OCI-LY7 (cell line): ENCODE results near the gene NUP160. TPM values are rescaled to one million over a fixed set of nuclear protein-coding genes. Genes with fewer than 3 reads are reported as not detected.

ENCODE experiments used
- BruUV-seq: library from RNA; stranded (reverse); fragments of 400-500 nt; replicated peaks from 2 replicates; lab custom pipeline; 2021; lab: Mats Ljungman, UMichigan
- CTCF ChIA-PET: fragments of 300-600 bp; sonication (Branson Sonifier 250); formaldehyde crosslinking; loops from one replicate; lab custom pipeline; 2022; ENCODE audit warnings: antibody characterized with exemption; ENCODE audit not compliant: unreplicated experiment; lab: Charles Lee
- POLR2A ChIA-PET: fragments of 300-600 bp; sonication (Branson Sonifier 250); formaldehyde crosslinking; loops from one replicate; lab custom pipeline; 2022; ENCODE audit warnings: antibody characterized with exemption; lab: Charles Lee
- DNase-seq: peaks from one replicate; pipeline ENCODE4 v3.0.0-alpha.2; 2015; ENCODE audit warnings: low spot score
- H2AFZ ChIP-seq: fragments of 200-600 bp; sonication (generic), shearing (Covaris generic); 2 replicates; pipeline ENCODE4 v1.6.1; 2014; ENCODE audit warnings: mild to moderate bottlenecking, antibody characterized with exemption, low read length, moderate library complexity
- H3K27ac ChIP-seq: fragments of 200-600 bp; sonication (generic); 2 replicates; pipeline ENCODE4 v1.5.1; 2014; ENCODE audit warnings: mixed run types, low read depth, mild to moderate bottlenecking, moderate library complexity, low read length, inconsistent platforms; ENCODE audit not compliant: poor library complexity, severe bottlenecking
- H3K36me3 ChIP-seq: fragments of 200-600 bp; sonication (generic); 2 replicates; pipeline ENCODE4 v1.6.1; 2014; ENCODE audit warnings: mild to moderate bottlenecking, antibody characterized with exemption, low read length, moderate library complexity, mixed read lengths; ENCODE audit not compliant: insufficient read depth
- H3K4me1 ChIP-seq: fragments of 200-600 bp; sonication (generic); 2 replicates; pipeline ENCODE4 v1.5.1; 2014; ENCODE audit warnings: mild to moderate bottlenecking, low read length; ENCODE audit not compliant: insufficient read depth, poor library complexity, severe bottlenecking
- H3K4me2 ChIP-seq: fragments of 200-600 bp; sonication (generic); 2 replicates; pipeline ENCODE4 v1.6.1; 2014; ENCODE audit warnings: mild to moderate bottlenecking, low read length
- H3K4me3 ChIP-seq: fragments of 200-600 bp; sonication (generic); 2 replicates; pipeline ENCODE4 v1.5.1; 2014; ENCODE audit warnings: mild to moderate bottlenecking, low read depth, low read length; ENCODE audit not compliant: poor library complexity, severe bottlenecking
- H3K79me2 ChIP-seq: fragments of 200-600 bp; sonication (generic); 2 replicates; pipeline ENCODE4 v1.6.1; 2016; ENCODE audit warnings: low read depth, mild to moderate bottlenecking, low read length, moderate library complexity, mixed read lengths; ENCODE audit not compliant: insufficient read depth
- H3K9me2 ChIP-seq: fragments of 200-600 bp; sonication (generic); 2 replicates; pipeline ENCODE4 v1.6.1; 2016; ENCODE audit warnings: mild to moderate bottlenecking, low read length, mixed read lengths; ENCODE audit not compliant: insufficient read depth
- H3K9me3 ChIP-seq: fragments of 200-600 bp; sonication (generic); 2 replicates; pipeline ENCODE4 v1.6.1; 2014; ENCODE audit warnings: mild to moderate bottlenecking, mixed run types, low read length, mixed read lengths
- H4K20me1 ChIP-seq: fragments of 200-600 bp; sonication (generic); 2 replicates; pipeline ENCODE4 v1.6.1; 2014; ENCODE audit warnings: mild to moderate bottlenecking, antibody characterized with exemption, low read length, moderate library complexity, mixed read lengths; ENCODE audit not compliant: insufficient read depth
- EZH2phosphoT487 ChIP-seq: fragments of 200-600 bp; sonication (generic); IDR thresholded peaks from 2 replicates; pipeline ENCODE4 v1.6.1; 2018; ENCODE audit warnings: low read depth, borderline replicate concordance, mild to moderate bottlenecking, mixed run types, antibody characterized with exemption, low read length, moderate library complexity, mixed read lengths
- intact Hi-C: fragments of 100-400 bp; cut with micrococcal nuclease; formaldehyde crosslinking; loops from one replicate; pipeline ENCODE4 v1.10.0; 2022; ENCODE audit not compliant: unreplicated experiment
- total RNA-seq, 2 experiments: library from RNA; depleted of rRNA in 1 of 2; stranded (reverse); fragments of >200 nt in 1 of 2; shearing (Covaris generic) in 1 of 2; gene quantifications; 2 replicates each; pipeline ENCODE4 v1.2.3, GENCODE V29; 2014 to 2022
- TF ChIP-seq, protein P1 (sequence below): fragments of 200-600 bp; sonication (generic); conservative IDR thresholded peaks from 2 replicates; pipeline ENCODE4 v1.5.1; 2014; ENCODE audit warnings: mild to moderate bottlenecking, antibody characterized with exemption, low read length, moderate library complexity, mixed read lengths

NUP160 gene
- total RNA-seq, 2 experiments from 2014 or later, result 32.0 to 70.6 TPM

DNA sequence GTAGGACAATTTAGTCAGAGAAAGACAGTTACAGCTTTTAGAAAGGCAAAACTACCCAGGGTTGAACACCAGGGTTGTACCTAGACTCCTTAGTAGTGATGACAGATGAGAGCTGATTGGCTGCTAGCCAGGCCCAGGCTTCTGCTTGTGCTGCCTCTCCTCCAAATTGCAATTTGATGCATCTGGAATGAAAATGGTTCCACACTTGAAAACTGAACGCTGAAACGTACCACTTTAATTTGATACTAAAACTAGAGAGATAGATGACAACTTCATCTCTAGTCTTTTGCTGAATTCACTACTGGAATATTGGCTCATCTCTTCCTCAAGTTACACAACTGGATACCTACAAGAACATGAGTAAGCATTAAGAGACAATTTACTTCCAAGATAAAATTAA, 61.8 kb downstream of the NUP160 start:
- H3K9me2 ChIP-seq, result no peaks in the 10 kb centered on the region
- no peaks in the 10 kb centered on the region for H3K79me2 ChIP-seq
- ChIA-PET POLR2A (interaction anchor here (0.6 kb wide), 1 partner anchor 12 kb away, joined by 3 read pairs; no protein-coding TSS in a partner anchor), CTCF (no interaction called here)
- H3K4me1 ChIP-seq, result no peaks in the 10 kb centered on the region
- DNase-seq, result no peak
- H3K9me3 ChIP-seq, result no peaks in the 10 kb centered on the region
- intact Hi-C loops, result no loop called here
- H3K27ac ChIP-seq, result no peak overlapping the region
- no peak overlapping the region for H3K4me2 ChIP-seq
- H3K4me3 ChIP-seq, result no peak overlapping the region
- no peaks in the 10 kb centered on the region for H4K20me1 ChIP-seq
- no TSS peak for BruUV-seq
- H3K36me3 ChIP-seq, result peaks cover 85% of the 10 kb centered on the region
- TF ChIP-seq, protein P1, sequence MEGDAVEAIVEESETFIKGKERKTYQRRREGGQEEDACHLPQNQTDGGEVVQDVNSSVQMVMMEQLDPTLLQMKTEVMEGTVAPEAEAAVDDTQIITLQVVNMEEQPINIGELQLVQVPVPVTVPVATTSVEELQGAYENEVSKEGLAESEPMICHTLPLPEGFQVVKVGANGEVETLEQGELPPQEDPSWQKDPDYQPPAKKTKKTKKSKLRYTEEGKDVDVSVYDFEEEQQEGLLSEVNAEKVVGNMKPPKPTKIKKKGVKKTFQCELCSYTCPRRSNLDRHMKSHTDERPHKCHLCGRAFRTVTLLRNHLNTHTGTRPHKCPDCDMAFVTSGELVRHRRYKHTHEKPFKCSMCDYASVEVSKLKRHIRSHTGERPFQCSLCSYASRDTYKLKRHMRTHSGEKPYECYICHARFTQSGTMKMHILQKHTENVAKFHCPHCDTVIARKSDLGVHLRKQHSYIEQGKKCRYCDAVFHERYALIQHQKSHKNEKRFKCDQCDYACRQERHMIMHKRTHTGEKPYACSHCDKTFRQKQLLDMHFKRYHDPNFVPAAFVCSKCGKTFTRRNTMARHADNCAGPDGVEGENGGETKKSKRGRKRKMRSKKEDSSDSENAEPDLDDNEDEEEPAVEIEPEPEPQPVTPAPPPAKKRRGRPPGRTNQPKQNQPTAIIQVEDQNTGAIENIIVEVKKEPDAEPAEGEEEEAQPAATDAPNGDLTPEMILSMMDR, result no peak
- TF ChIP-seq EZH2phosphoT487, result no peak
- no peak overlapping the region for H2AFZ ChIP-seq

DNA sequence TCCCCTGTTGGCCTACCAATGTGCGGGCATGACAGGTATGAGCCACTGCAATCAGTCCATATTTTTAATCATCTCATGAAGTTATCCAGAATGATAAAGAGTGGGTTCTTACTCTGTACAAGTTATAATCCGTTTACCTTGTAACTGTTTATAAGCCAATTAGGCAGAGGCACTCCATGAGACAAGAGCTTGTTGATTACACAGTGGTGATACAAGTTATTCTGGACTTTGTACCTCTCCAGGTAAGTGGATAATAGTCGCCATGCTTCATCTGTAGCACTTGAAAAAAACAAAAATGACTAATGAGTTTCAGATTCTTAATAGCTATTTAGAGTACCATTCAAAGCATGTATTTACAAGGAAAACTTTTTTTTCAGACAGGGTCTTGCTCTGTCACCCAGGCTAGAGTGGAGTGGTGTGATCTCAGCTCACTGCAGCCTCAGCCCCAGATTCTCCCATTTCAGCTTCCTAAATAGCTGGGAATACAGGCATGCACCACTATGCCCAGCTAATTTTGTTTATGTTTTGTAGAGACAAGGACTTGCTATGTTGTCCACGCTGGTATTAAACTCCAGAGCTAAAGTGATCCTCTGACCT, 63.3 kb downstream of the NUP160 start:
- Histone ChIP-seq H3K4me3 (no peak overlapping the region), H2AFZ (no peak overlapping the region), H3K36me3 (peaks cover 87% of the 10 kb centered on the region), H3K4me1 (no peaks in the 10 kb centered on the region), H3K27ac (no peak overlapping the region), H3K9me3 (no peaks in the 10 kb centered on the region), H3K9me2 (no peaks in the 10 kb centered on the region), H3K79me2 (no peaks in the 10 kb centered on the region), H3K4me2 (no peak overlapping the region), H4K20me1 (no peaks in the 10 kb centered on the region)
- BruUV-seq, result no TSS peak
- TF ChIP-seq, protein P1, result no peak
- TF ChIP-seq EZH2phosphoT487, result no peak
- ChIA-PET POLR2A (interaction anchor here (0.8 to 2.5 kb wide), 4 partner anchors 8 to 48 kb away, joined by 3 to 6 read pairs (median 4); no protein-coding TSS in a partner anchor), CTCF (interaction anchor here (0.5 kb wide), 1 partner anchor 148 kb away, joined by 3 read pairs; no protein-coding TSS in a partner anchor)
- DNase-seq, result no peak
- intact Hi-C loops, result no loop called here

DNA sequence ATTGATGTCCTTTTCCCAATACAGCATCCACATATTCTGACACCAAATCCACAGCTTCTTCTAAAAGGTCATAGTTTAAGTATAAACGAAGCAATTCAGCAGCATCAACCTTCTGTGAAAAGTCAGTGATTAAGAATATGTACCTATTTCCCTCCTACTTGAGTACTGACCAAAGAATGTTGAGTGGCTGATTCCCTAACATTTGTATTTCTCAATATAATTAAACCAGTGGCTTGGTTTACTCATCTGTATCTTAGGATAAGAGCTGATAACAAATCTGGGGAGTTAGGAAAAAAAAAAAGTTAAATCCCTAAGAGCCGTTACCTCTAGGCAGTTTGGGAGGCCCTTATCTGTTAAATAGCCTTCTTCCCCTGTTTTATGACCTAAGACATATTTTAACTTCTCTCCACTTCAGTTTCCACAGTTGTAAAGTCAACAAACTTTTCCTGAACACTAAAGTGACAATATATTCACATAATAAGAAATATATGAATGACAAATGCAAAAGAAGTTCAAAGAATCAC, 65.0 kb downstream of the NUP160 start:
- H3K9me3 ChIP-seq, result no peaks in the 10 kb centered on the region
- no peak overlapping the region for H3K27ac ChIP-seq
- no peak overlapping the region for H3K4me3 ChIP-seq
- H2AFZ ChIP-seq, result no peak overlapping the region
- intact Hi-C loops, result no loop called here
- no peaks in the 10 kb centered on the region for H3K79me2 ChIP-seq
- no peaks in the 10 kb centered on the region for H3K9me2 ChIP-seq
- no peak overlapping the region for H3K4me2 ChIP-seq
- BruUV-seq, result TSS peak; percentile 22
- no peak for DNase-seq
- no peaks in the 10 kb centered on the region for H3K4me1 ChIP-seq
- ChIA-PET CTCF (no interaction called here), POLR2A (interaction anchor here (0.6 to 2.5 kb wide), 4 partner anchors 11 to 577 kb away, joined by 3 to 6 read pairs (median 4); no protein-coding TSS in a partner anchor)
- no peak for TF ChIP-seq EZH2phosphoT487
- TF ChIP-seq, protein P1, result no peak
- peaks cover 93% of the 10 kb centered on the region for H3K36me3 ChIP-seq
- H4K20me1 ChIP-seq, result no peaks in the 10 kb centered on the region
